ENCODE results near the gene TMED7. TPM values are rescaled to one million over a fixed set of nuclear protein-coding genes. Genes with fewer than 3 reads are reported as not detected.
"Not testable (repeated sequence)": the region's sequence is repeated elsewhere in the genome, so short reads cannot be mapped to it uniquely, and the experiment has no call there.

TMED7 gene
- total RNA-seq, 1 donor = 151 TPM

DNA sequence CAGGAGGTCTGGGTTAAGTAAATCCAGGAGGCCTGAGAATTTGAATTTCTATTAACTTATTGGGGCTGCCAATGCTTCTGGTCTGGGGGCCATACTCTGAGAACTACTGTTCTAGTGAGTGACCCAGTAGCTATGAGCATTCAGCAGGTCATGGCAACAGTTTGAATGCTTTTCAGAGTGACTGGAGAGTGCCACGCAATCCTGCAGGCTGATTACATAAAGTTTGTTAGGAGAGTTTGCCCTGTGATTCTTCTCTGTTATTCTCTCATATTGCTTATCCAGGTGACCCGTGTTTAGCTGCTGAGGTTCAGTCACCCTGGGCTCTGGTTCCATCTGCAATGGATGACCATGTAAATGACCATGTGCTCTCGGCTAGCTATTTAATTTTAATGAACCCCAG, 22.2 kb upstream of the TMED7 start:
- Histone ChIP-seq H3K9me3 (ENCODE audit: low read depth, low read length) (no peaks in the 10 kb centered on the region), H3K79me2 (ENCODE audit: insufficient read depth, low read length) (no peaks in the 10 kb centered on the region), H2AFZ (ENCODE audit: low read length) (no peak overlapping the region), H3K4me2 (ENCODE audit: insufficient read depth, low read length) (no peak overlapping the region), H3K4me3 (ENCODE audit: insufficient read depth, low read length) (no peak overlapping the region), H4K20me1 (ENCODE audit: insufficient read depth, low read length) (no peaks in the 10 kb centered on the region), H3K36me3 (ENCODE audit: insufficient read depth, low read length) (no peaks in the 10 kb centered on the region), H3K4me1 (ENCODE audit: insufficient read depth, low read length) (no peaks in the 10 kb centered on the region), H3K27ac (ENCODE audit: low read depth, low read length) (no peak overlapping the region), H3K27me3 (ENCODE audit: insufficient read depth, low read length) (peaks cover 9% of the 10 kb centered on the region)
- TF ChIP-seq, protein P1, sequence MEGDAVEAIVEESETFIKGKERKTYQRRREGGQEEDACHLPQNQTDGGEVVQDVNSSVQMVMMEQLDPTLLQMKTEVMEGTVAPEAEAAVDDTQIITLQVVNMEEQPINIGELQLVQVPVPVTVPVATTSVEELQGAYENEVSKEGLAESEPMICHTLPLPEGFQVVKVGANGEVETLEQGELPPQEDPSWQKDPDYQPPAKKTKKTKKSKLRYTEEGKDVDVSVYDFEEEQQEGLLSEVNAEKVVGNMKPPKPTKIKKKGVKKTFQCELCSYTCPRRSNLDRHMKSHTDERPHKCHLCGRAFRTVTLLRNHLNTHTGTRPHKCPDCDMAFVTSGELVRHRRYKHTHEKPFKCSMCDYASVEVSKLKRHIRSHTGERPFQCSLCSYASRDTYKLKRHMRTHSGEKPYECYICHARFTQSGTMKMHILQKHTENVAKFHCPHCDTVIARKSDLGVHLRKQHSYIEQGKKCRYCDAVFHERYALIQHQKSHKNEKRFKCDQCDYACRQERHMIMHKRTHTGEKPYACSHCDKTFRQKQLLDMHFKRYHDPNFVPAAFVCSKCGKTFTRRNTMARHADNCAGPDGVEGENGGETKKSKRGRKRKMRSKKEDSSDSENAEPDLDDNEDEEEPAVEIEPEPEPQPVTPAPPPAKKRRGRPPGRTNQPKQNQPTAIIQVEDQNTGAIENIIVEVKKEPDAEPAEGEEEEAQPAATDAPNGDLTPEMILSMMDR (IDR thresholded peaks at IDR 0.05; ENCODE audit: extremely low read depth, low read depth, low read length) = no peak
- DNase-seq (ENCODE audit: insufficient read length, low spot score, missing footprints) = no peak

DNA sequence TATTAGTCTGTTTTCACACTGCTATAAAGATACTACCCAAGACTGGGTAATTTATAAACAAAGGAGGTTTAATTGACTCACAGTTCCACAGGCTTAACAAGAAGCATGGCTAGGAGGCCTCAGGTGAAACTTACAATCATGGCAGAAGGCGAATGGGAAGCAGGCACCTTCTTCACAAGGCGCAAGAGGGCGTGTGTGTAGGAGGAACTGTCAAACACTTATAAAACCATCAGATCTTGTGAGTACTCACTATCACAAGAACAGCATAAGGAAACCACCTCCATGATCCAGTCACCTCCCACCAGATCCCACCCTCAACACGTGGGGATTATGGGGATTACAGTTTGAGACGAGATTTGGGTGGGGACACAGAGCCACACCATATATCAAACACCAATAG, 19.6 kb upstream of the TMED7 start:
- H3K27me3 ChIP-seq (ENCODE audit: insufficient read depth, low read length); H3K4me1 ChIP-seq (ENCODE audit: insufficient read depth, low read length); H3K27ac ChIP-seq (ENCODE audit: low read depth, low read length); H4K20me1 ChIP-seq (ENCODE audit: insufficient read depth, low read length); H3K79me2 ChIP-seq (ENCODE audit: insufficient read depth, low read length); H3K4me3 ChIP-seq (ENCODE audit: insufficient read depth, low read length); H3K36me3 ChIP-seq (ENCODE audit: insufficient read depth, low read length); H3K9me3 ChIP-seq (ENCODE audit: low read depth, low read length); H2AFZ ChIP-seq (ENCODE audit: low read length); H3K4me2 ChIP-seq (ENCODE audit: insufficient read depth, low read length); DNase-seq (ENCODE audit: insufficient read length, low spot score, missing footprints): not testable (repeated sequence)

GRCh38 chr5:115644046-115644445, 18.2 kb upstream of the TMED7 start:
- peaks cover 8% of the 10 kb centered on the region for H3K4me1 ChIP-seq (ENCODE audit: insufficient read depth, low read length)
- no peaks in the 10 kb centered on the region for H3K36me3 ChIP-seq (ENCODE audit: insufficient read depth, low read length)
- TF ChIP-seq, protein P1 (IDR thresholded peaks at IDR 0.05; ENCODE audit: extremely low read depth, low read depth, low read length) = no peak
- H3K4me2 ChIP-seq (ENCODE audit: insufficient read depth, low read length) = no peak overlapping the region
- no peaks in the 10 kb centered on the region for H3K79me2 ChIP-seq (ENCODE audit: insufficient read depth, low read length)
- no peak overlapping the region for H3K4me3 ChIP-seq (ENCODE audit: insufficient read depth, low read length)
- H4K20me1 ChIP-seq (ENCODE audit: insufficient read depth, low read length) = no peaks in the 10 kb centered on the region
- no peak overlapping the region for H3K27ac ChIP-seq (ENCODE audit: low read depth, low read length)
- peaks cover 9% of the 10 kb centered on the region for H3K27me3 ChIP-seq (ENCODE audit: insufficient read depth, low read length)
- H3K9me3 ChIP-seq (ENCODE audit: low read depth, low read length) = no peaks in the 10 kb centered on the region
- no peak for DNase-seq (ENCODE audit: insufficient read length, low spot score, missing footprints)
- H2AFZ ChIP-seq (ENCODE audit: low read length) = no peak overlapping the region

GRCh38 chr5:115641948-115642347, 16.1 kb upstream of the TMED7 start:
- Histone ChIP-seq H2AFZ (ENCODE audit: low read length) (no peak overlapping the region), H3K27me3 (ENCODE audit: insufficient read depth, low read length) (peaks cover 9% of the 10 kb centered on the region), H4K20me1 (ENCODE audit: insufficient read depth, low read length) (no peaks in the 10 kb centered on the region), H3K4me1 (ENCODE audit: insufficient read depth, low read length) (peaks cover 8% of the 10 kb centered on the region), H3K9me3 (ENCODE audit: low read depth, low read length) (no peaks in the 10 kb centered on the region), H3K4me2 (ENCODE audit: insufficient read depth, low read length) (no peak overlapping the region), H3K4me3 (ENCODE audit: insufficient read depth, low read length) (no peak overlapping the region), H3K79me2 (ENCODE audit: insufficient read depth, low read length) (no peaks in the 10 kb centered on the region), H3K36me3 (ENCODE audit: insufficient read depth, low read length) (no peaks in the 10 kb centered on the region), H3K27ac (ENCODE audit: low read depth, low read length) (no peak overlapping the region)
- DNase-seq (ENCODE audit: insufficient read length, low spot score, missing footprints) = peak; percentile 41
- TF ChIP-seq, protein P1 (IDR thresholded peaks at IDR 0.05; ENCODE audit: extremely low read depth, low read depth, low read length) = no peak

All from osteoblast (primary cell).